T-helper 1 cell treated with Interleukin-12 subunit alpha and Interleukin-12 subunit beta and Interleukin-4 antibody, amounts not matched to agents 30 ng/mL and 1 ng/mL, for 36 hours (primary cell): ENCODE measurements around the gene ARHGAP15. TPM values are rescaled to one million over a fixed set of nuclear protein-coding genes. Genes with fewer than 3 reads are reported as not detected.

Source experiments
- intact Hi-C: fragments of 100-400 bp; cut with micrococcal nuclease; formaldehyde crosslinking; loops from one replicate; pipeline ENCODE4 v1.15.1; 2024
- total RNA-seq: library from RNA; stranded (reverse); gene quantifications from 2 replicates; pipeline ENCODE4 v1.2.3, GENCODE V29; 2022

The ARHGAP15 gene
- total RNA-seq, 1 donor from 2014 or later, result 178 TPM

DNA sequence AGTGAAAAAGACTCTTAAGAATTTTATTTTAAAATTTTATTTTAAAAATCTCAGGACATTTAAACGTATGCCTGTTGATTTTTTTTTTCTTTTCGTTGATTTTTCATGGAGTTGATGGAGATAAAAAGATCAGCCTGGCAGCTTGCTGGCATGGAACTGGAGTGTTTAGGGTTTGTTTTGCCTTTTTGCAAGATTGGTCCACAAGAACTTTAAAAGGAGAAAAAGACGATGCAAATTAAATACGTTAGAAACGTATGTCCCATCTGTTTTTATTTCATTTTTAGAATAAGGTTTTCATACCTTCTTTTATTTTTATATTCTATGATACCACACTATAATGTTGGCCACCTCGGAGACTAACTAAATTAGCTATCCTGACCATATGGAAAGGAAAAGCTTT lies 254.9 kb downstream of the ARHGAP15 start:
- intact Hi-C loops, result no loop called here

DNA sequence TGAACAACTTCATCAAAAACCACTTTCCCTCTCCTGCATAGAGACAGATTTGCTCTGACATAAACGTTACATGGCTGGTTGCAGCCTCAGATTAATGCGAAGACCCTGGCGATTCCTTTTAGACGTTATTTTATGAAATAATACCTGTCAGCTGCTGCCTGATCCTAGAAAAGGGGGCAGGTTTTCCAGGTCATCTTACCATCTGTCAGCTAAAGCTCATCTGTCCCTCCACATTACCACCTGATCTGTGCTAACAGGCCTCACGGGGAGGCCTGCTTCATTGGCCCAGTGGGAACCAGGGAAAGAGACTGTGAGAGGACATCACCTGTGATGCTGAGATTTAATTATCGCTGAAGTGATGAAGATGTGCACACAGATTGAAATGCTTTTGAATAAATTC lies 261.0 kb downstream of the ARHGAP15 start:
- intact Hi-C loops, result loop anchor here (10.0 kb wide), 1 partner anchor 355 kb away; no protein-coding TSS in a partner anchor

- intact Hi-C loops, result loop anchor here (10.0 kb wide), 1 partner anchor 358 kb away; no protein-coding TSS in a partner anchor
Measured at GRCh38 chr2:143392358-143392757, 263.1 kb downstream of the ARHGAP15 start.

GRCh38 chr2:143394062-143394461 lies 264.8 kb downstream of the ARHGAP15 start:
- intact Hi-C loops, result loop anchor here (10.0 kb wide), 1 partner anchor 359 kb away; no protein-coding TSS in a partner anchor

DNA sequence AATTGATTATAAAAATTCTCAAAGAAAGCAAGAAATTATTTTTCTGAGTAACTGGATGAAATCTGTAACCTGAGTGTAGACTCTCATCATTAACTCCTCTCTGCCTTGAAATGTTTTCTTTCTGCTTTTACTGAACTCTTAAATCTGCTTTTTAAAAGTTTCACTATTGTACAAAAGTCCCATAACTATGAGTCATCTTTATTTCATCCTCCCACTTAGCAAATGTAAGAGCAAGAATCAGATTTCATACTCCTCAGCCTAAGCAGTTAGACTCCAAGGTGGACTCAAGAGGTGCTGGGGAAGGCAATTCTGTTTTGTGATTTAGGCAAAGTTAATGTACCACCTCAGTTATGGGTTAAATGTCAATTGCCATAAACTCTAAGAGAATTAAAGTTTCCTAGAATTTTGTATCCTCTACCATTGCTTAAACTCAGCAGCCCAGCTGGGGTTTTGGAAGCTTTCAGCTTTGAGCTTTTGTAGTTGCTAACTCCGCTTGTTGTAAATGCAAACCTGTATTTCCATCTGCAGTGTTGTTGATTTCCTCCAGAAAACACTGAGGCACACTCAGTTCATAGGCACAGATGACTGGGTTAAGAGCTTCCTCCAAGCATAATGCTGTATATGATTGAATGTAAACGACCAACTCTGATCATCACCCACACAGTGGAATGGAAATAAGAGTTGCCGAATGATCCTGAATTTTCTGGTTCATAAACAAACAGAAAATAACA lies 268.8 kb downstream of the ARHGAP15 start:
- intact Hi-C loops, result loop anchor here (2.0 to 10.0 kb wide), 2 partner anchors 23 to 363 kb away; no protein-coding TSS in a partner anchor

GRCh38 chr2:143398781-143399180 lies 269.6 kb downstream of the ARHGAP15 start:
- intact Hi-C loops, result loop anchor here (2.0 to 10.0 kb wide), 2 partner anchors 22 to 364 kb away; no protein-coding TSS in a partner anchor

GRCh38 chr2:143399631-143400069 lies 270.4 kb downstream of the ARHGAP15 start:
- intact Hi-C loops, result loop anchor here (2.0 to 10.0 kb wide), 2 partner anchors 21 to 365 kb away; no protein-coding TSS in a partner anchor

GRCh38 chr2:143401861-143402260 lies 272.6 kb downstream of the ARHGAP15 start:
- intact Hi-C loops, result no loop called here

- intact Hi-C loops, result no loop called here
Measured at GRCh38 chr2:143402451-143402850, 273.2 kb downstream of the ARHGAP15 start.

- intact Hi-C loops, result no loop called here
Measured at GRCh38 chr2:143410082-143410897, 281.1 kb downstream of the ARHGAP15 start.

DNA sequence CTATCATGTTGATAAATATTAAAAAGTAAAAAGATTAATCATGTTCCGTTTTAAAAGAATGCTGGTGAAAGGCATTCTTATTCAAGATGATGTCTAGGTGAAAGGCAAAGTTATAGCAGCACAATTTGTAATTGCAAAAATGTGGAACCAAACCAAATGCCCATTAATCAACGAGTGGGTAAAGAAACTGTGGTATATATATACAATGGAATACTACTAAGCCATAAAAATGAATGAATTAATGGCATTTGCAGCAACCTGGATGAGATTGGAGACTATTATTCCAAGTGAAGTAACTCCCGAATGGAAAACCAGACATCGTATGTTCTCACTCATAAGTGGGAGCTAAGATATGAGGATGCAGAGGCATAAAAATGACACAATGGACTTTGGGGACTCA lies 286.4 kb downstream of the ARHGAP15 start:
- intact Hi-C loops, result no loop called here

- intact Hi-C loops, result no loop called here
Measured at GRCh38 chr2:143417428-143417827, 288.2 kb downstream of the ARHGAP15 start.

GRCh38 chr2:143420313-143420712 lies 291.1 kb downstream of the ARHGAP15 start:
- intact Hi-C loops, result loop anchor here (2.0 kb wide), 1 partner anchor 22 kb away; no protein-coding TSS in a partner anchor

DNA sequence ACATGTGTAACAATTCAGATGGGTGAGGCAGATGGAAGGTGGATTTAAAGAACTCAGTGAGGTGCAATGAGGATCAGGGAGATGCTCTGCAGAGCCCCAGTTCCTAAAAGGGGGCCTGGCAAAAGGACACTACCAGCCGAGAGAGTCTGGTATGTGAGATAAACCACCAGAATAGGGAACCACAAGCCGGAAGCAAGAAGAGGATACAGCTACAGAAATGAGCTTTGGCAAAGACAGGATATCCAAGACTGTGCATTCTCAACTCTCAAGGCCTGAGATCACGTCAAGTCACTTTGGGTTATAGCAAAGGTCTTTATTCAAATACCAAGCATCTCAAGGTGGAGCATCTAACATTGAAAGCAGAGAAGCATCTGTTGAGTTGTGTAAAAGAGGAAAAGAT lies 293.5 kb downstream of the ARHGAP15 start:
- intact Hi-C loops, result no loop called here

DNA sequence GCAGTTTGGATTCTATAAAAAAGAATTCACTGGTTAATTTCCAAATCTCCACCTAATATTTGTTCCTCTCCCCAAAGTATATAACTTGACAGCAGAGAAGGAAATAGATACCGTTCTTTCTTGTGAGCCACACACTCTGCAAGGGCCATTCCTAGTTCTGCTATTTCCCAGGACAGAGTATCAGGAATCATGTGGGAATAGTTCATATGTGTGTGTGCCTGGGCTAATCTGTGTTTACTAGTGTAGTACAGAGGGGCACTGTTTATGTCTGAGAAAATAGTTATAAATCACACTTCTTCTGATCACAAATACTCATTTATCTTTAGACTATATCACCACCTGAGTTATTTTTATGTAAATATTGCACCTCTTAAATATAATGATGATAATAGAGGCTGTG lies 296.7 kb downstream of the ARHGAP15 start:
- intact Hi-C loops, result no loop called here

DNA sequence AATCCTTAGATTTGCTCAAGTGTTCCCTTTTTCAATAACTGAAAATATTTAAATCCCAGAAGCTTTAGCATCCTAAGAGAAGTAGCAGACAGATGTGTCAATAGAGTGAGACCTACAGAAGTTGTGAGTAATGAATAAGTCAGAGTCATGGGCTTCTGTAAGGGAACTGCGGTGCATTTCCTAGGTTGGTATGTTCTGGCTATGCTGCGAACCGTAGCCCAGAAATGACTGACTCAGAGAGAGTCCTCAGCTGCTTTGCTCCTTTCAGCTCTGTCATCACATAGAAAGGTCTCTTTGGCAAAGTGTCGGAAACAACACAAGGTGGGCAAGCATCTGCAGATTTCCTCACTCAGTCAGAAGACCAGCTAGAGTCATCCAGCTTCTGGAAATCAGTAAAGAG lies 297.1 kb downstream of the ARHGAP15 start:
- intact Hi-C loops, result no loop called here

- intact Hi-C loops, result no loop called here
Measured at GRCh38 chr2:143428700-143429099, 299.5 kb downstream of the ARHGAP15 start.

DNA sequence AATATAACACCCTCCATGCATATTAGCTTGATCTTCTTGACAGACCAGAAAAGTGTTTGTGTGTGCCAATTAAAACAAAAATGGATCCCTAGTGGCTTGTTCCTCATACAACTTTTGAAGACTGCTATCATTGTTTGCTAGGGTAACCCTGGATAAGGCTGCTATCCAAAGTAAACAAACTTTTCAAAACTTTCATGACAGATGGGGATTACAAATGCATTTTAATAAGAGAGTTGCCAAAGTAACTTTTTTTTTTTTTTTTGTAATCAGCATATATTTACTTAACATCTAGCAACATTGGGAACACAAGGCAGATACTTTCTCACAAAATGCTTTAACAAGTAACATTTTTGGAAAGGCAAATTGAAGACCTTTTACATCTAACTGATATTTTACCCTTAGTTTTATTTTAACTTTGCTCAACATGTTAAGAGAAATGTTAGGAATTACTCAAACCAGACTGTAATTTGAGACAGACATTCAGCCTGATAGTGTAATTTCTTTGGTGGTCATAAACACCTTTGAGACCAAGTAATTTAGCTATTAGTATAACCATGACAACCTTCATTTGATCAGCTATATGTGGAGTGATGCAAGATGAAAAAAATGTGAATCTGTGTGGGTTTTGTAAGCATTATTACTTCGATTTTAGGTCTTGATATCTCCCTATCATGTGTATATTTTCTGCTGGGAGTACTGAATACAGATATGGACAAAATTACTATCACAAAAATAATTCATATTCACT lies 300.9 kb downstream of the ARHGAP15 start:
- intact Hi-C loops, result no loop called here

DNA sequence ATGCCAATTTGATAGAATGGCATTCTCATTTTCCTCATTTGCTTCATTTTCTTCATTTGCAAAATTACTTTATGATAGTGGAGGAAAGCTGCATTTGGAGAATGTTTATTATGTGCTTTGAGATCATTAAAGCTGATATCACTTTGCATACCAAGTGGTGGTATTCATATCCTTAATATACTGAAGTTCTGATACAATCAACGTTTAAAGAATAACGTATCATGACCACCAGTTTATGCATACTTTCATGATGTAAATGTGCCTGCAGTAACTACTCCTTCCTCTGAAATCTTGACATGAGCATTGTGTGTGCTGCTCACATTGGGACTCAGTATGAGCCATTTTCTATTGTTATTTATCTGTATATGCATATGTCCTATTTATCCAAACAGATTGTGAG lies 302.1 kb downstream of the ARHGAP15 start:
- intact Hi-C loops, result no loop called here

GRCh38 chr2:143433251-143433650 lies 304.0 kb downstream of the ARHGAP15 start:
- intact Hi-C loops, result no loop called here

GRCh38 chr2:143433840-143434239 lies 304.6 kb downstream of the ARHGAP15 start:
- intact Hi-C loops, result no loop called here
